Cardiac fibroblast (primary cell): ENCODE data around the gene FEV.

Experiments
- DNase-seq, 2 donors: peaks; one replicate each; pipeline versions ENCODE4 v3.0.0 to v3.0.0-alpha.2; 2010; ENCODE audit warnings: low read depth in 2 of 2
- H3K4me3 ChIP-seq, 2 donors: replicated peaks in 1 of 2; 1 replicate in 1 of 2; 2 replicates in 1 of 2; pipeline ENCODE4 v1.5.1; 2011; ENCODE audit warnings: low read depth in 2 of 2, low read length in 2 of 2, mild to moderate bottlenecking in 2 of 2, moderate library complexity in 1 of 2
- TF ChIP-seq, protein P1 (sequence below): IDR thresholded peaks from one replicate; pipeline ENCODE4 v1.5.1; 2011; ENCODE audit warnings: low read depth, mild to moderate bottlenecking, low read length, inconsistent platforms

FEV gene

DNA sequence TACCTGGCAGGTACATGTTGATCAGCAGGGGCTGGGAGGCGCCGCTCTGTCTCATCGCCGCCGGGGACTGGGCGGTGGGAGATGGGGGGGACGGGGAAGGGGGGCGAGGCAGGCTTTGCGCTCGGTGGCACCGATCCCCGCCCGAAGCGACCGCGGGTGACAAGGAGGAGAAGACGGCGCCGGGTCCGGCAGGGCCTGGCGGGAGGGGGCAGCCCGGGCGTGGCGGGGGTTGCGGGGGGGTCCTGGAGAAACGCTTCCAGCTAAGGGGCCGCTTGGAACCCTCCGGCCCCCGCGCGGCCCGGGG lies at the start of gene FEV:
TSS of gene FEV (minus strand) at position 164 of the 304 bp plus-strand sequence. CDS start at position 55, 109 bp downstream.
- TF ChIP-seq, protein P1, sequence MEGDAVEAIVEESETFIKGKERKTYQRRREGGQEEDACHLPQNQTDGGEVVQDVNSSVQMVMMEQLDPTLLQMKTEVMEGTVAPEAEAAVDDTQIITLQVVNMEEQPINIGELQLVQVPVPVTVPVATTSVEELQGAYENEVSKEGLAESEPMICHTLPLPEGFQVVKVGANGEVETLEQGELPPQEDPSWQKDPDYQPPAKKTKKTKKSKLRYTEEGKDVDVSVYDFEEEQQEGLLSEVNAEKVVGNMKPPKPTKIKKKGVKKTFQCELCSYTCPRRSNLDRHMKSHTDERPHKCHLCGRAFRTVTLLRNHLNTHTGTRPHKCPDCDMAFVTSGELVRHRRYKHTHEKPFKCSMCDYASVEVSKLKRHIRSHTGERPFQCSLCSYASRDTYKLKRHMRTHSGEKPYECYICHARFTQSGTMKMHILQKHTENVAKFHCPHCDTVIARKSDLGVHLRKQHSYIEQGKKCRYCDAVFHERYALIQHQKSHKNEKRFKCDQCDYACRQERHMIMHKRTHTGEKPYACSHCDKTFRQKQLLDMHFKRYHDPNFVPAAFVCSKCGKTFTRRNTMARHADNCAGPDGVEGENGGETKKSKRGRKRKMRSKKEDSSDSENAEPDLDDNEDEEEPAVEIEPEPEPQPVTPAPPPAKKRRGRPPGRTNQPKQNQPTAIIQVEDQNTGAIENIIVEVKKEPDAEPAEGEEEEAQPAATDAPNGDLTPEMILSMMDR, result no peak
- H3K4me3 ChIP-seq, result no peak within 1 kb of the TSS

DNA sequence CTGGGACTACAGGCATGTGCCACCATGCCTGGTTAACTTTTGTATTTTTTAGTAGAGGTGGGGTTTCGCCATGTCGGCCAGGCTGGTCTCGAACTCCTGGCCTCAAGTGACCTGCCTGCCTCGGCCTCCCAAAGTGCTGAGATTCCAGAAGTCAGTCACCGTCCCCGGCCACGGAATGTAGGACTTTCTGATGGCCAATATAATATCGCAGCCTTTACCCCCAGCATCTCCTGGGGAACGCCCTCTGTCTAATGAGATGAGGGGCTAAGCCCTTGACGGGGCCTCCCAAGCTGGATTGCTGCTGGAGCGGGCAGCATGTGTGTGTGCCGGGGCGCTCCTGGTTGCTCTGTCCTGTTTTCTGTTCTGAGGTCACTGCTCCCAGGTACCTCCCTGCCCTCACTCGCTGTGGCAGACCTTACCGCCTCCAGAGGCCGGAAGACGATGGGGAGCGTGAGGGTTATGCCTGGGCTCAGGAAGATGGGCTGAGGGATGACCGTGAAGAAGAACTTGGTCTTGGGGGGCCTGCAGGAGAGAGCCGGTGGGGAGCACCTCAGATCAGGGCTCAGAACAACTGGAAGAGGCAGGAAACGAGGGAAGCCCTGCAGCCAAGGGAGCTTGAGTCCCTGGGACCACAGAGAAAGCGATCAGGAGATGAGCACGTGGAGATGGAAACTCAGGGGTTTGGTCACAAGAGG lies 47.2 kb upstream of the FEV start:
- DNase-seq, result no peak
- TF ChIP-seq, protein P1, result no peak
- H3K4me3 ChIP-seq, result no peak overlapping the region

More for the DNA sequence above, at the start of gene FEV:
- no peak for DNase-seq

DNA sequence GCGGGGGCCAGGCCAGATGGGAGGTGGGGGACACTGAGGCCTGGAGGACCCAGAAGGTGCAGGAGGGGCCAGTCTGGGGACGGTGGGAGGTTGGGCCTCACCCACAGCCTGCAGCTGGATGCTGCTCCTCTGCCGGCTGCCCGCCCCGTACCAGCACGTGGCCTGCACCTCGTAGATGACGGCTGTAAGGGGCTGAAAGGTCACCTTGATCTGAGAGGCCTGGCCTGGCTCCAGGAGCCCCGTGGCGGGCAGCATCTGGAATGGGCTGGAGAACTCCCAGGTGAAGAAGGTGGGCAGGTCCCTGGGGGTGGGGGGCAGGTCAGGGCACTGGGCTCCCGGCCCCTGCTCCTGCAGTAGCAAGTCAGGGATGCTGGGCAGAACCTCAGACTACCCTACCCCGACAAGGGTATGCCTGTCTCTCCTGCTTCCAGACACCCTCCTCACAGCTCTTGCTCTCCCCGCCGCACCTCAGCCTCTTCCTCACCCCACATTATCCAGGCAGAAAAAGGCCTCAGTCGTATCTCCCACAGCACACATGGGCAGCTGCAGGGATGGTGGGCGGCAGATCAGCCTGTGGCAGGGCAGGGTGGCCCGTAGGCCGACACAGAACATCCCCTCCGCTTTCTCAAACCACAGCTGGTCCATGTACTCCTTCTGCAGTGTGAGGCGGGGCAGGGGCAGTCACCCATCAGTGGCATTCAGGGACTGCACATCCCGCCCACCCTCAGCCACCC lies 46.2 kb upstream of the FEV start:
- TF ChIP-seq, protein P1, result no peak
- no peak for DNase-seq

DNA sequence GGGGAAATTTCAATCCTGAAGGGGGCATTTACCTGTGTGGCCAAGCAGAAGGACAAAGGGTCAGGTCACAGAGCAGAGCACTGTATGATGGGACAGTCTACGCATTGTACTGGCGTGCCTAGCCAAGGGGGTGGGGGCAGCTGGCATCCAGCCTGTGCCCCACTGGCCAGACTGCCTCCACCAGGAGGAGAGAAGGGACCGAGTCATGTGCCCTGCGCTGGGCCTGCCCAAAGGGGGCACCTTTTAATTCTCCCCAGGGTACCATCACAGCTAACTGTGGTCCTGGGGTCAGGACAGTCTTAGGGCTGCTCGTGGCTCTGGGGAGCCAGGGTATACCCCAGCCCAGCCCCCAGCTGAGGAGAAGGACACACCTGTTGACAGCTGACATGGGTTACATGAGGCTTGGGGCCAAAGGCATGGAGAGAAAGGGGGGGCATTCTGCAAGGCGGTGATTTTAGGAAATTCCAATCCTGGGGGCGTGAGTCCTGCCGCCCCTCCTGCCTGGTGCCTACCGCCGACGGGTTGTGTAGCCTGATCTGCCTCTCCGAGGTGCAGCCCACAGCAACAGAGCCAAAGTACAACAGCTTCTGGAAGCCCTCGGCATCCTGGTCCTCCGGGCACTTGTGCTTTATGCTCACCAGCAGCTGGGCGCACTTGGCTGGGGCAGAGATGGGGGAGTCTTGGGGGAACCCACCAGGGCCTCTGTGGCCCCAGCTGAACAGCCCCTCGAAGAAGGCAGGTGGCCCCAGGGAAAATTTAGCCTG lies 45.4 kb upstream of the FEV start:
- TF ChIP-seq, protein P1, result no peak
- DNase-seq, result no peak
- H3K4me3 ChIP-seq, result no peak overlapping the region

More for the DNA sequence above, 46.2 kb upstream of the FEV start:
- H3K4me3 ChIP-seq, result no peak overlapping the region

DNA sequence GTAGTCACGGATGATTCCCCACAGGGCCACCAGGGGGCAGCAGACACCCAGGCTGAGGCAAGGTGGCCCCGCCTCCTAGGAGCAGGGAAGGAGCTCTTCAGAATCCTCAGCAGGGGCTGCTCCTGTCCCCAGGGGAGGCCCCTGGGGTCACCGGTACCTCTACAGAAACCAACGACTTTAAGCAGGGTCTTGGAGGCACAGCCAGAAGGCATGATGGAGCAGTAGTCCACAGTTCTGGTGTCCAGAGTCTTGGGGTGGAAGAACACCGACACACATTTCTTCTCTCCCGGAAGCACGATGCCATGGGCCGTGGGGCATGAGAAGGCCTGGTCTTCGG lies 44.8 kb upstream of the FEV start:
- H3K4me3 ChIP-seq, result no peak overlapping the region
- peak; percentile 80 to 82 for DNase-seq
- TF ChIP-seq, protein P1, result peak; percentile 96

DNA sequence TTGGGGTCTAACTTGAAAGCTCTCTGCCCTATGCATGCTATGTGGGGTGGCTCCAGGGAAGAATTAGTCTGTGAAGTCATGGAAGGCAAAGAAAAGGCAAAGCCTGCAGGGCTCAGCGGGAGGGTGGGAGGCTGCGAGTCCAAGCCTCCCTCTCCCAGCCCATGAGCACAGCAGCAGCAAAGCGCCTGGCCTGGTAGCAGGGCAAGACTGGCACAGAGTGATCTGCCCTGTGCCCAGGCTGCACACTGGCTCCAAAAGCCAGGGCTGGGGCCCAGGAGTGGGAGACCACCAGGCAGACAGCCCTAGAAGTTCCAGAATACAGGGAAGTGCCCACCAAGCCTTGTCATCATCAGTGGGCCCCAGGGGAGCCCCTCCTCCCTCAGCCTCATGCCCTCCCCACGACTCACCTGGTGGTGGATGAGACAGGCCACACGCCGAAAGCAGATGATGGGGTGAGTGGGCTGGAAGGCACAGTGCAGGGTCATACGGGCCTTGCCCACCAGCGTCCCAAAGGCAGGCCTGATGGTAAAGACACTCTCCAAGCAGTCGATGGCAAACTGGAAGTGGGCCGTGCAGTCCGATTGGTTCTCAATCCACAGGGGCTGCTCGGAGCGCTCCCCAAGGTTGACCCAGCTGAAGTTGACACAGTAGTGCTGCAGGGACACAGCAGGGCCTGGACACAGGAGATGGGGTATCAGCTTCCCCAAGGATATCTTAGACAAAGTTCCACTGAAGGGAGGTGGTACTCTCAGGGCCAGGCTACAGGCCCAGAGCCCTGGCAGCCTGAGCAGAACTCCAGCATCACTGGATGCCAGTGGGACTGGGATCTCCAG lies 44.2 kb upstream of the FEV start:
- TF ChIP-seq, protein P1, result no peak
- H3K4me3 ChIP-seq, result no peak overlapping the region

More for the DNA sequence above, 44.2 kb upstream of the FEV start:
- no peak for DNase-seq
